ENCODE measurements around the gene OLFML2A.

OLFML2A gene

GRCh38 chr9:124754289-124754688 is 22.6 kb upstream of the OLFML2A start:
- TF ChIP-seq ZNF654 (tag by site-specific recombination; IDR thresholded peaks at IDR 0.05; ENCODE audit: low read depth) (peak; percentile 61), PRDM1 (tag by site-specific recombination; IDR thresholded peaks at IDR 0.05) (0 out of 2 replicates have a peak, but pooled peaks have one; percentile 16), ZBTB44 (tag by site-specific recombination; IDR thresholded peaks at IDR 0.05) (no peak), ZNF626 (tag by site-specific recombination; IDR thresholded peaks at IDR 0.05) (no peak), ZNF2 (tag by site-specific recombination; IDR thresholded peaks at IDR 0.05) (peak; percentile 60; the same call in 1 of the 2 replicates), ZNF548 (tag by site-specific recombination; IDR thresholded peaks at IDR 0.05) (no peak), PRDM6 (tag by site-specific recombination; IDR thresholded peaks at IDR 0.05) (peak; percentile 50; the same call in 1 of the 2 replicates), KLF8 (tag by site-specific recombination; IDR thresholded peaks at IDR 0.05) (no peak), ZNF521 (tag by site-specific recombination; IDR thresholded peaks at IDR 0.05) (no peak)
- no peaks in the 10 kb centered on the region for H3K9me3 ChIP-seq (ENCODE audit: control insufficient read depth, insufficient read depth, low read depth, low read length)
- POLR2A ChIA-PET: interaction anchor here (0.5 kb wide), 1 partner anchor 843 kb away, joined by 4 read pairs; no protein-coding TSS in a partner anchor
- CTCF ChIA-PET: interaction anchor here (0.7 to 4.6 kb wide), 7 partner anchors 15 to 203 kb away, joined by 3 to 22 read pairs (median 4); no protein-coding TSS in a partner anchor
- no peak overlapping the region for H3K27ac ChIP-seq (ENCODE audit: extremely low read depth, low read depth, low read length)
- H3K36me3 ChIP-seq (ENCODE audit: control insufficient read depth in 2 of 2, insufficient read depth in 1 of 2, low read length in 2 of 2): no peaks in the 10 kb centered on the region
- H3K4me1 ChIP-seq (ENCODE audit: control insufficient read depth, insufficient read depth, low read length): peaks cover 34% of the 10 kb centered on the region
- H3K4me3 ChIP-seq (ENCODE audit: low read depth, low read length): no peak overlapping the region

- TF ChIP-seq SETDB1 (IDR thresholded peaks at IDR 0.05; ENCODE audit: insufficient read length, low read length) (no peak), KLF16 (tag by site-specific recombination; IDR thresholded peaks at IDR 0.05) (no peak), ZNF600 (tag by site-specific recombination; IDR thresholded peaks at IDR 0.05) (no peak), ZNF624 (tag by site-specific recombination; IDR thresholded peaks at IDR 0.05) (no peak), EGR2 (tag by site-specific recombination; IDR thresholded peaks at IDR 0.05; ENCODE audit: low read depth) (no peak), ZNF658 (tag by site-specific recombination; IDR thresholded peaks at IDR 0.05) (no peak), MYNN (tag by site-specific recombination; IDR thresholded peaks at IDR 0.05; ENCODE audit: borderline replicate concordance) (no peak), ZNF174 (tag by site-specific recombination; IDR thresholded peaks at IDR 0.05) (no peak), ZNF473 (tag by site-specific recombination; IDR thresholded peaks at IDR 0.05) (no peak), ZNF423 (tag by site-specific recombination; IDR thresholded peaks at IDR 0.05) (no peak)
Measured at GRCh38 chr9:124755061-124755460, 21.9 kb upstream of the OLFML2A start.

DNA sequence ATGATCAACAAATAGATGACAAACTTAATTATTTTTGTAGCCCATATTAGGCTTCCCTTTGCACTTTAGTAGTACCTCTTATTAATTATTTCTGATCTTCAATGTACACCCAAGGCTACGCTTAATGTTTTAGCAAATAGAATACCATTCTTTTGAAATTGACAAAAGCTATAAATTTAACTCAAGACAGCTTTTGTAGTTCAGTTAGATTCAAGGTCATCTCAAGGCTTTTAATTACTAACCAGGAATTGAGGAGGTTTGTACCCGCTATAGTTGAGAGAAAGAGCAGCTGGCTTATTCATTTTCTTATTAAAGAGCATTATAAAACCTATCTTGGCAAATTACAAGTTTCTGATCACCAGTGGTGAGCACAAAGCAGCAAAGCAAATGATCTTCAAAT is 20.9 kb upstream of the OLFML2A start:
- Histone ChIP-seq H3K36me3 (ENCODE audit: control insufficient read depth in 2 of 2, insufficient read depth in 1 of 2, low read length in 2 of 2) (no peaks in the 10 kb centered on the region), H3K4me3 (ENCODE audit: low read depth, low read length) (no peak overlapping the region), H3K9me3 (ENCODE audit: control insufficient read depth, insufficient read depth, low read depth, low read length) (no peaks in the 10 kb centered on the region), H3K27ac (ENCODE audit: extremely low read depth, low read depth, low read length) (no peak overlapping the region), H3K4me1 (ENCODE audit: control insufficient read depth, insufficient read depth, low read length) (peaks cover 37% of the 10 kb centered on the region)
- TF ChIP-seq TCF7L2 (IDR thresholded peaks at IDR 0.05; ENCODE audit: borderline replicate concordance, low read depth, low read length): 0 out of 2 replicates have a peak, but pooled peaks have one; percentile 26
- TF ChIP-seq ZBTB49 (tag by site-specific recombination; IDR thresholded peaks at IDR 0.05; ENCODE audit: low read depth): no peak
- POLR2A ChIA-PET: no interaction called here
- CTCF ChIA-PET: interaction anchor here (0.6 to 1.7 kb wide), 6 partner anchors 8 to 229 kb away, joined by 3 to 6 read pairs (median 3); no protein-coding TSS in a partner anchor

More at GRCh38 chr9:124755061-124755460, 21.9 kb upstream of the OLFML2A start:
- no peaks in the 10 kb centered on the region for H3K36me3 ChIP-seq (ENCODE audit: control insufficient read depth in 2 of 2, insufficient read depth in 1 of 2, low read length in 2 of 2)
- H3K27ac ChIP-seq (ENCODE audit: extremely low read depth, low read depth, low read length): no peak overlapping the region
- POLR2A ChIA-PET: no interaction called here
- no peaks in the 10 kb centered on the region for H3K9me3 ChIP-seq (ENCODE audit: control insufficient read depth, insufficient read depth, low read depth, low read length)
- CTCF ChIA-PET: interaction anchor here (0.7 to 4.6 kb wide), 6 partner anchors 21 to 204 kb away, joined by 3 to 22 read pairs (median 4); no protein-coding TSS in a partner anchor
- no peak overlapping the region for H3K4me3 ChIP-seq (ENCODE audit: low read depth, low read length)
- H3K4me1 ChIP-seq (ENCODE audit: control insufficient read depth, insufficient read depth, low read length): peaks cover 37% of the 10 kb centered on the region

All from HEK293 (cell line).